Measurements from ENCODE around the gene PHETA2. TPM values are rescaled to one million over a fixed set of nuclear protein-coding genes. Genes with fewer than 3 reads are reported as not detected.
A peak's percentile ranks its signal among the peaks of the same experiment; 100 is the strongest.
"Not testable (repeated sequence)": the region's sequence is repeated elsewhere in the genome, so short reads cannot be mapped to it uniquely, and the experiment has no call there.

PHETA2 gene
- total and polyA plus RNA-seq, 10 donors, result 3.1 to 11.5 (median 7.9) TPM

DNA sequence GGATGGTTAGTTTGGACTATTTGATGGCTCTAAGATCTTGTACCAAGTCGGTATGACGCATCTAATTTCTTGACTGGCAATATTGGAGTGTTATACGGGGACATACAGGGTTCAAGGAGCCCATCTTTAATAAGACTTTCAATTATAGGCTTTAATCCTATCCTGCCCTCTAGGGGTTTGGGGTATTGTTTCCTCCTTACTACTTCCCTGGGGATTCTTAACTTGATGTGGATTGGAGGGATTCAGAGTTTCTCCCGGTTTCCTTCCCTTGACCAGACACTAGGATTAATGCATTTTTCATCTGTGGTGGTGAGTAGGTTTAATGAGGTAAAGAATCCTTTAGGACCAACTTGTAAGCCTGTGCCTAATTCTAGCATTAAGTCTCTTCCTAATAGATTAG, 37.8 kb downstream of the PHETA2 start:
- Histone ChIP-seq H3K27me3 (replicated peaks in 1 of 7) (no peaks in the 10 kb centered on the region), H3K4me3 (no peak overlapping the region), H3K4me1 (no peaks in the 10 kb centered on the region), H3K36me3 (peaks cover 0 to 5% (median 0%) of the 10 kb centered on the region in 6 donors), H3K9me3 (peaks cover 0 to 27% (median 24%) of the 10 kb centered on the region in 8 donors), H3K27ac (no peak overlapping the region)
- 64 to 97% (median 93%) methylated on average over 4 of the region's 4 CpGs for WGBS, 5 donors
- no peak for DNase-seq
- intact Hi-C loops (cut with DNase I; ENCODE audit: low total_unique reads), result no loop called here
- TF ChIP-seq POLR2AphosphoS5 (IDR thresholded peaks at IDR 0.05) (no peak), POLR2A (IDR thresholded peaks at IDR 0.05) (no peak)
- TF ChIP-seq, protein P1, sequence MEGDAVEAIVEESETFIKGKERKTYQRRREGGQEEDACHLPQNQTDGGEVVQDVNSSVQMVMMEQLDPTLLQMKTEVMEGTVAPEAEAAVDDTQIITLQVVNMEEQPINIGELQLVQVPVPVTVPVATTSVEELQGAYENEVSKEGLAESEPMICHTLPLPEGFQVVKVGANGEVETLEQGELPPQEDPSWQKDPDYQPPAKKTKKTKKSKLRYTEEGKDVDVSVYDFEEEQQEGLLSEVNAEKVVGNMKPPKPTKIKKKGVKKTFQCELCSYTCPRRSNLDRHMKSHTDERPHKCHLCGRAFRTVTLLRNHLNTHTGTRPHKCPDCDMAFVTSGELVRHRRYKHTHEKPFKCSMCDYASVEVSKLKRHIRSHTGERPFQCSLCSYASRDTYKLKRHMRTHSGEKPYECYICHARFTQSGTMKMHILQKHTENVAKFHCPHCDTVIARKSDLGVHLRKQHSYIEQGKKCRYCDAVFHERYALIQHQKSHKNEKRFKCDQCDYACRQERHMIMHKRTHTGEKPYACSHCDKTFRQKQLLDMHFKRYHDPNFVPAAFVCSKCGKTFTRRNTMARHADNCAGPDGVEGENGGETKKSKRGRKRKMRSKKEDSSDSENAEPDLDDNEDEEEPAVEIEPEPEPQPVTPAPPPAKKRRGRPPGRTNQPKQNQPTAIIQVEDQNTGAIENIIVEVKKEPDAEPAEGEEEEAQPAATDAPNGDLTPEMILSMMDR (IDR thresholded peaks at IDR 0.05 in 8 of 11, conservative IDR thresholded peaks at IDR 0.05 in 3 of 11), result no peak

DNA sequence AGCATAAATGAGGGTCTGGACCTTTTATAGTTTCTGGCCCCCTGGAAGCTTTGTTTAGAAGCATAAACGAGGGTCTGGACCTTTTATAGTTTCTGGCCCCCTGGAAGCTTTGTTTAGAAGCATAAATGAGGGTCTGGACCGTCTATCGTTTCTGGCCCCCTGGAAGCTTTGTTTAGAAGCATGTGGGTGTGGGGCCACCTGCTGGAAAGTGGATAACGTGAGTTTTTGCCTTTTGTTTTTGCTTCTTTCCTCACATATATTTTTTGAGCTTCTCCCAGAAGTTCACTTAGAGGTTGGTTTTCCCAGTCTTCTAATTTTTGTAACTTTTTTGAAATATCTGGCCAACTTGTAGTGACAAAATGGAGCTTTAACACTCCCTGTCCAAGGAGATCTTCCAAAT, 38.7 kb downstream of the PHETA2 start:
- H3K27ac ChIP-seq; H3K36me3 ChIP-seq; intact Hi-C loops (cut with DNase I; ENCODE audit: low total_unique reads); H3K4me1 ChIP-seq; H3K27me3 ChIP-seq (replicated peaks in 1 of 7); DNase-seq; H3K4me3 ChIP-seq: not testable (repeated sequence)
- WGBS, 5 donors, result 15 to 33% (median 20%) methylated on average over 2 to 4 of the region's 4 CpGs
- peaks cover 0 to 27% (median 24%) of the 10 kb centered on the region in 8 donors for H3K9me3 ChIP-seq

DNA sequence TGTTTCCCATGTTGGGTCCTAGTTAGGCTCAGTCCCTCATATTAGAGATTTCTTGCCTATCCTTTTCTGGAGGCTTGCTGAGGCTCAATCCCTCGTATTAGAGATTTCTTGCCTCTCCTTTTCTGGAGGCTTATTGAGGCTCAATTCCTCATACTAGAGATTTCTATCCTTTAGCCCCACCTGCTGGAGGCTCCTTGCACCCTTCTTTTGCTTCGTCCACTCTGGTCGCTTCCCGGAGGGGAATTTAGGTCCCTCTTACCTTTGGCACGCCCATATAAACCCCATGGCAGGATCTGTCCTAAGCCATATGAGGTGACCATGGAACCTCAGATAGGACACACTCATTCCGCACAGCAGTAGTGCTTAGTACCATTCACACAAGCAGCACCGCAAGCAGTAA, 40.7 kb downstream of the PHETA2 start:
- intact Hi-C loops (cut with DNase I; ENCODE audit: low total_unique reads), result no loop called here
- Histone ChIP-seq H3K27me3 (replicated peaks in 1 of 7) (no peaks in the 10 kb centered on the region), H3K9me3 (peaks cover 0 to 27% (median 24%) of the 10 kb centered on the region in 8 donors), H3K4me3 (no peak overlapping the region), H3K4me1 (peaks cover 0 to 1% (median under 1%) of the 10 kb centered on the region in 6 donors), H3K27ac (no peak overlapping the region), H3K36me3 (peaks cover 0 to 5% (median 0%) of the 10 kb centered on the region in 6 donors)
- TF ChIP-seq, protein P1 (IDR thresholded peaks at IDR 0.05 in 8 of 11, conservative IDR thresholded peaks at IDR 0.05 in 3 of 11), result peak in 3 of 11 experiments; percentile 12 to 25 (median 20)
- no peak for TF ChIP-seq POLR2A (IDR thresholded peaks at IDR 0.05)
- DNase-seq, result no peak
- 86 to 97% (median 93%) methylated on average over 7 of the region's 7 CpGs for WGBS, 5 donors

DNA sequence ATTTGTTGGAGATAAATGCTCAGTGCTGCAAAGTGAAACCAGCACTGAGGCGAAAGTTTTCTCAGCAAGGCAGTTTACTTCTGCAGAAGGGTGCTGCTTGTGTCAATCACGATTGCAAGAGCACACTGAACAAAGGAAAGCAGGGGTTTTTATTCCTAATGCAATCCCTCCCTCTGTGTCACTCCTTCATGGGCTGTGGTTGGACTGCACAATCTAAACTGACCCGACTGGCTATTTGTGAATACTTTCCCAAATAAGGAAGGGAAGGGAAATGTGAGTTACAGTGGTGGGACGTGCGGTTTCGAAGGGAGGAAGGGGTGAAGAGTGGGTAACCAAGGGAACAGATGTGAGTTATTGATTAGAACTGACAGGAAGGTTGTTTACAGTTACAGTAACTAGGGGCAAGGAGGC, 41.4 kb downstream of the PHETA2 start:
- H3K27me3 ChIP-seq (replicated peaks in 1 of 7); DNase-seq; H3K4me1 ChIP-seq; H3K4me3 ChIP-seq; intact Hi-C loops (cut with DNase I; ENCODE audit: low total_unique reads); H3K36me3 ChIP-seq; H3K27ac ChIP-seq: not testable (repeated sequence)
- 82 to 93% (median 86%) methylated on average over 6 of the region's 6 CpGs for WGBS, 5 donors
- H3K9me3 ChIP-seq, result peaks cover 0 to 27% (median 24%) of the 10 kb centered on the region in 8 donors

DNA sequence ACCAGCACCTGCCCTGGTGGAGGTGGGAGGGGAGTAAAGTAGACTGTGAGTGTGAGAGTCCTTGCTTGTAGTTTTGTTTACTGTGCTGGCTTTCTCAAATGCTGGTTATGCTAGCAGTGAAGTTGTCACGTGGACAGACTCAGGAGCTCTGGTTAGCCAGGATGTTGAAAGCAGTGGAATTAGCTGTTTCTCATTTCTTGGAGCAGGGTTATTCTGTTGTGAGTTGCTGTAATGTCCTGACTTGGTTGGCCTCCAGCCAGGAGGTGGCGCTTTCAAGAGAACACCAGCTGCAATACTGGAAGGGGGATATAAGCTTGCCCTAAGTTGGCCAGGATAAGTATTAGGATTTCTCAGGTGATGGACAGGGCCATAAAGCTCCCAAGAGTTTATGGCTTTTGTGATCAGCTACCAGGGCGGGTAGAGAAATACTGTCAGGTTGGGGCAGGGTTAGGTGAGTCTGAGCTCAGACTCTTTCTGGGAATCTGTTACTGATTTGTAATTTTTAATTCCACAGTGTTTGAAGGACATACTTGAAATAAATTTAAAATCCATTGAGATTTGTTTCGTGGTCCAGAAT, 42.9 kb downstream of the PHETA2 start:
- Histone ChIP-seq H3K9me3 (peaks cover 0 to 27% (median 24%) of the 10 kb centered on the region in 8 donors), H3K4me3 (no peak overlapping the region), H3K27ac (no peak overlapping the region), H3K27me3 (replicated peaks in 1 of 7) (no peaks in the 10 kb centered on the region), H3K36me3 (peaks cover 0 to 5% (median 0%) of the 10 kb centered on the region in 6 donors), H3K4me1 (peaks cover 3 to 22% (median 16%) of the 10 kb centered on the region in 6 donors)
- intact Hi-C loops (cut with DNase I; ENCODE audit: low total_unique reads), result no loop called here
- TF ChIP-seq POLR2A (IDR thresholded peaks at IDR 0.05) (no peak), POLR2AphosphoS5 (IDR thresholded peaks at IDR 0.05) (no peak)
- TF ChIP-seq, protein P1 (IDR thresholded peaks at IDR 0.05 in 8 of 11, conservative IDR thresholded peaks at IDR 0.05 in 3 of 11), result no peak
- DNase-seq, result no peak
- WGBS, 5 donors, result 87 to 93% (median 90%) methylated on average over 4 of the region's 4 CpGs

DNA sequence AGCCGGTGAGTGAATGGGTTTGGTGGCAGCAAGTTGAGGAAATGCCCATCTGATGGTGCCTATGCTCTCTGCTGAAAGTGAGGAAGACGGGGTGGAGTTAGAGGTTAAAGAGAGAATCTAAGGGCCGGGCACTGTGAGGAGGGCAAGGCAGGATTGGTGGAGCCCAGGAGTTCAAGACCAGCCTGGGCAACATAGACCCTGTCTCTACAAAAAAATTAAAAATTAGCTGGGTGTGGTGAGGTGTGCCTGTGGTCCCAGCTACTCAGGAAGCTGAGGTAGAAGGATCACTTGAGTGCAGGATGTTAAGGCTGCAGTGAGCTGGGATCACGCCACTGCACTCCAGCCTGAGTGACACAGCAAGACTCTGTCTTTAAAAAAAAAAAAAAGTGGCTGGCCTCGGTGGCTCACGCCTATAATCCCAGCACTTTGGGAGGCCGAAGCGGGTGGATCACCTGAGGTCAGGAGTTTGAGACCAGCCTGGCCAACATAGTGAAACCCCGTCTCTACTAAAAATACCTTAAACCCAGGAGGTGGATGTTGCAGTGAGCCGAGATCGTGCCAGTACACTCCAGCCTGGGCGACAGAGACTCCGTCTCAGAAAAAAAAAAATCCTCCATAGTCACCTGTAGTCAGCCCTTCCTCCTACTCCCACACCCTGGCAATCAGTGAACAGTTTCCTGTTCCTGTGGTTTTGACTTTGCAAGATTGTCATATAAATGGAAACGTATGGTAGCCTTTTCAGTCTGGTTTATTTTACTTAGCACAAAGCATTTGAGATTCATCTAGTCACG, 46.4 kb downstream of the PHETA2 start:
- H3K4me1 ChIP-seq, result peaks cover 3 to 22% (median 16%) of the 10 kb centered on the region in 6 donors
- H3K27ac ChIP-seq, result peak overlapping the region in 2 of 8 donors; percentile 23 to 48
- H3K36me3 ChIP-seq; DNase-seq; H3K27me3 ChIP-seq (replicated peaks in 1 of 7); intact Hi-C loops (cut with DNase I; ENCODE audit: low total_unique reads): not testable (repeated sequence)
- WGBS, 5 donors, result 19 to 38% (median 32%) methylated on average over 15 of the region's 15 CpGs
- peak overlapping the region in 2 of 8 donors; percentile 4 to 34 for H3K4me3 ChIP-seq
- H3K9me3 ChIP-seq, result peaks cover 0 to 14% (median 10%) of the 10 kb centered on the region in 8 donors

DNA sequence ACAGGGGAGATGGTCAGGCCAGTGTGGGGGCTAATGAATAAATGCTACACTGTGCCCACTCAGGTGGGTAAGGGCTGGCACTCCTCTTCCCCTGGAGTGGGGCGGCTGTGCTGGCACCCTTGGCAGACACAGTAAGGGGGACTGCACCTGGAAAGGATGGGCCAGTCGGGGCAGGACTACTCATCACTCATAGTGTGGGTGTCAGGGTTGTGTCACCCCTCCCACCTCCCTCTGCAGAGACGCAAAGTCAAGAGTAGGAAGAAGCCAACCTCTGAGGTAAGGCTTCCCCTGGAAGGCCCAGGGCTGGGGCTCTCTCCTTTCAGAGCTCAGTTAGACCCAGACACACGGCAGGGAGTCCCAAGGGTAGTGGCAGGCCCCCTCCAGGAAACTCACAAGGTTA, 49.5 kb downstream of the PHETA2 start:
- intact Hi-C loops (cut with DNase I; ENCODE audit: low total_unique reads); H3K9me3 ChIP-seq; H3K36me3 ChIP-seq; H3K27ac ChIP-seq; DNase-seq; H3K4me3 ChIP-seq; H3K27me3 ChIP-seq (replicated peaks in 1 of 7): not testable (repeated sequence)
- peaks cover 3 to 22% (median 16%) of the 10 kb centered on the region in 6 donors for H3K4me1 ChIP-seq
- no CpG with 5 or more reads among the region's 4 CpGs for WGBS, 5 donors
